LNCAP (cell line): ENCODE measurements around the gene ATP6V0A1.

Experiments
- TF ChIP-seq, protein P1 (sequence below): fragments of 450-650 bp; IDR thresholded peaks from 2 replicates; pipeline ENCODE4 v1.5.1; 2017; ENCODE audit warnings: mild to moderate bottlenecking

The ATP6V0A1 gene

DNA sequence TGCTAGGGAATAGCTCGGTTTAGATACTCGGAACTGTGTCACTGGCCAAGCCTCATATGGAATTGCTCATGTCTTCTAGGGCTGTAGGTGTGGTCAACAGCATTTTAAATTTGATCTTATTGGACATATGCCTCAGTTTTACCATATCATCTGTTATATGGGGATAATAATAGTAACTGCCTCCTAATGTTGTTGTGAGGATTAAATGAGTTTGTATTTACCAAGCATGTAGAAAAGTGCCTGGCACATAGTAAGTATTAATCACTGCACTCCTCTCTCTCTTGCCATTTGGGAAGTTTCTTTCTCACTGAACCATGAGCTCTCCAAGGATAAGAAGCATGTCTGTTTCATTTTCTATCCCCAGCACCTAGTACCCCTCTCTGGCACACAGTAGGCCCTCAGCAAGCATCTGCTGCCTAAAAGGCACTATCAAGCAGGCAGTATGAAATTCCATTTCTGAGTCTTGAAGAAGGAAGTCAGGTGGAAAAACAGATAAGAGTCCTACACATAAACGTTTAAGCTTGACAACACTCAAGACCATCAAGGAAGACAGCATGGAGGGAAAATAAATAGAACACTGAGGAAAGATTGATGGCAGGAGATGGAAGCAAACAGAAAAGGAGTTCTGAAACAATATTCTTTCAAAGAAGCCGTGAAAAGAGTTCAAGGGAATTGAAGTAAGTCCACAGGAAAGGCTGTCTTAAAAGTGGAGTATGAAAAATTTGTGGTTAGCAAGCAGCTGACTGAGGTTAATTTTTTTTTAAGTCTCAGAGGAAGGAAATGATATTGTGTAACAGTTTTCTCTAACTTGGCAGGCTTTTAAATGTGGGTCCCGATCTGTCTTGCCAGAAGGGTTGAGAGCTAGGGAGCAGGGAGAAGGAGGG lies 2.2 kb upstream of the ATP6V0A1 start:
- TF ChIP-seq, protein P1, sequence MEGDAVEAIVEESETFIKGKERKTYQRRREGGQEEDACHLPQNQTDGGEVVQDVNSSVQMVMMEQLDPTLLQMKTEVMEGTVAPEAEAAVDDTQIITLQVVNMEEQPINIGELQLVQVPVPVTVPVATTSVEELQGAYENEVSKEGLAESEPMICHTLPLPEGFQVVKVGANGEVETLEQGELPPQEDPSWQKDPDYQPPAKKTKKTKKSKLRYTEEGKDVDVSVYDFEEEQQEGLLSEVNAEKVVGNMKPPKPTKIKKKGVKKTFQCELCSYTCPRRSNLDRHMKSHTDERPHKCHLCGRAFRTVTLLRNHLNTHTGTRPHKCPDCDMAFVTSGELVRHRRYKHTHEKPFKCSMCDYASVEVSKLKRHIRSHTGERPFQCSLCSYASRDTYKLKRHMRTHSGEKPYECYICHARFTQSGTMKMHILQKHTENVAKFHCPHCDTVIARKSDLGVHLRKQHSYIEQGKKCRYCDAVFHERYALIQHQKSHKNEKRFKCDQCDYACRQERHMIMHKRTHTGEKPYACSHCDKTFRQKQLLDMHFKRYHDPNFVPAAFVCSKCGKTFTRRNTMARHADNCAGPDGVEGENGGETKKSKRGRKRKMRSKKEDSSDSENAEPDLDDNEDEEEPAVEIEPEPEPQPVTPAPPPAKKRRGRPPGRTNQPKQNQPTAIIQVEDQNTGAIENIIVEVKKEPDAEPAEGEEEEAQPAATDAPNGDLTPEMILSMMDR = no peak

DNA sequence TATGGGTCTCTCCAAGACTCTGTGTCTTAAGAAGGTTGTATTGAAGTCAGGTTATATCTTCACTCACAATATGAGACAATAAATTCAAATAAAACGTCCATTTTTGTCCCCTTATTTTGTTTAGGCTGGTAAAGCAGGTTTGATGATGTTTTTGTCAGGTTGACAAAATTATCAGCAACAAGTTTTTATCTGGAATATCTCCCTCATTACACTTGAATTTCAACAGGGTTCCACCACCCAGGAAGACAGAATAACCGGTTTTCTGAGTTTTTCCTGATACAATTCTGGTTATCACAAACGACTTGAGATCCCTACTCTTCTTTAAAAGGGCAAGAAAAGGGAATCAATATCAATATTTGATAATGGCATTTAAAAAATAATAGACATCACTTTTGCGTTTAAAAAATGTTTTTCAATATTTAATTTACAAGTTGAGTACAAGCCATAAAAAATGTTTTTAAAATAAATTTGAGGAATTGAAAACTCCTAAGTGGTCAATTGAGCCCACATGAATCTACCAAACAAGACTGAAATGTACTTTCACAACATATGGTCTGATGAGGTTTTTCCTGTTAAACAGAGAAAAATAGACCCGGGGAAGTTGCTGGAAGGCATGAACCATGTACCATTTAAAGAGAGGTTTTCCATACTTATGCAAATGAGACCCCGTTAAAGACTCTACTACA lies 1.4 kb upstream of the ATP6V0A1 start:
- TF ChIP-seq, protein P1 = no peak

DNA sequence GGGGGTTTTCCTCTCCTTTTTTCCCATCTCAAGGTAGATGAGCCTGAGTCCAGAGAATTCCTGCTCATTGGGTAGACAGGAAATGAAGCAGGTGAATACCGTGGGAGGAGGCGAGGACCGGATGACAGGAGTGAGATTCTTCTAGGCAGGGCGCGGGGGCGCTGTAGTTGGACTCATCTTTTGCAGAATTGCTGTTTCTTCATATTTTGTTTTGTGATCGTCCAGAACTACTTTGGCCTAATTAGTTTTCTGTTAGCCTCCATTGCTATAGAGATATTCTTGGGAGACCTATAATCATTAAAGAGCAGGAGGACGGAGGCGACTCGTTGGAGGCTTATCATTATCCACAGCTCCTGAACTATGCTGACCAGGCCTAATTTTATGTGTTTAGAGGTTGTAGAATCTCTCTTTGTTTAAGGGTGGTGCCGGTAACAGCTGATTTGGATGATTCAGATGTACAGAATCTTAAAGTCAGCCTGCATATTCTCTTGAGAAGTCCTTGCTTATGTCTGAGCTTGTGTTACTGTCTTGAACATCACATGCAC lies 650 bp downstream of the ATP6V0A1 start:
- TF ChIP-seq, protein P1 = peak; percentile 54; the same call in 1 of the 2 replicates

GRCh38 chr17:42459801-42460281 lies 1.2 kb downstream of the ATP6V0A1 start:
- TF ChIP-seq, protein P1 = no peak

DNA sequence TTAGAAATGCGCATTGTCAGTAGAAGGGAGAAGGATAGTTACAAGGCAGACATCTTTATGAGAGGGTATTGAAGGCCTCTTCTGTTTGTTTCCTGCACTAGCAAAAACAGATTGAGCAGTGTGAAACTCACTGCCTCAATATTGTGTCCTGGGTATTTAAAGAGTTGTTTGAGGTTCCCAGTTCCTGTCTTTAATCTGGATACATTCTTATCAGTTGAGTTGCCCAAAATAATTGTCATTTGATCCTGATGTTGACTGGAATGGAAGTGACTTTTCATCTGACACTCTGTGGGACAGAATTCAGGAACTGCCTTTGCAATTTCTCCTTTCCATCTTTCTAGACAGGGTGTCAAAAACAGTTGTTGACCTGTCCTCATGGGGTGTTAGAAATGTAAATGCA lies 1.7 kb downstream of the ATP6V0A1 start:
- TF ChIP-seq, protein P1 = no peak

GRCh38 chr17:42463976-42464400 lies 5.3 kb downstream of the ATP6V0A1 start:
- TF ChIP-seq, protein P1 = no peak

DNA sequence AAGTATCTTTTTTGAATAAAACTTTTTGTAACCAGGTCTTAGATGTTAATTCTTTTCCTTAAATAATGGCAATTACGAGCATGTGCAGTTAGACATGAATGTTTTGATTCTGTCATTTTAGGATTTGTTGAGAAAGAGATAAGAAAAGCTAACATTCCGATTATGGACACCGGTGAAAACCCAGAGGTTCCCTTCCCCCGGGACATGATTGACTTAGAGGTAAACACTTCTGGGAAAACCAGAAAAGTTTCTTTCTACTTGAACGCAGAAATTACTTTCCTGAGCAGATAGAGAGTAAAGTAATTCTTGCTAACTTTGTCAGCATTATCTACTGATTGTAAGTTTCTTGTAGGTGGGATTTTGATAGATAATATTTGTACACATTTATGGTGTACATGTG lies 9.2 kb downstream of the ATP6V0A1 start:
- TF ChIP-seq, protein P1 = no peak
